ENCODE results near the gene ELAVL3.
A peak's percentile ranks its signal among the peaks of the same experiment; 100 is the strongest.

The ELAVL3 gene

DNA sequence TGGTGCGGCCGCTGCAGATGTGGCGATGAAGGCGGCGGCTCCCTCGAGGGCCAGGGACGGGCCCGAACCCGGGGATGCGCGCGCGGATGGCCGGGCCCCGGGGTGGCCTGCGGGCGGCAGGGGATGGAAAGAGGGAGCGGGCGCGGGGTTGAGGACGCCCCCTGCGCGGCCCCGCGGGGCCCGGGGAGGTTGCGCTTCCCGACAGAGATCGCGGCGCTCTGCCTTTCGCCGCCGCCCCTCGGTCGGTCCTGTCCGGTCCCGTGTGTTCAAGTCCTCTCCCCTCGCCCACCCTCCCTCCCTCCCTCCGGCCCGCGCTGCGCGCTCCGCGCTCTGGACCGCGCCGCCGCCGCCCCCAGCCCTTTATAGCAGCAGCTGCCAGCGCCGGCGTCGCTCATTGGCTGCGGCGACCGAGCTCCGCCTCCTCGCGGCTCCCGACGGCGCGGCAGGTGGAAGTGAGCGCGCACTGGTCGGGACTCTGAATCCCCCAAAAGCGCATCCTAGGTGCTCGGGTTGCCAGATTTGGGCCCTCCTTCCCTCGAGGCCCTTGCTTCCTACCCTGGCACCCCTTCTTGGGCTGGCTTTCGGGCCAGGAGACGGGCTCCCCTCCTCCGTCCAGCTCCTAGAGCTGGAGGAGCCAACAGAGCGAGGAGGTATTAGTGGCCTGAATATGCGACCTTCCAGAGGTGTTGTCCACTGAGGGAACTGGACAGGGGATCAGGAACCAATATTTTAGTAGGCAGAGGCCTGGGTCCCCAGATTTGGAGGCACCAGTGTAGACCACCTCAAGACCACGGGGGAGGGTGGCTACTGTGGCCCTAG, at the start of gene ELAVL3:
Gene ELAVL3, minus strand, starts transcription at position 332 of the 819 bp plus-strand sequence. CDS start 438 bp downstream, outside the sequence.
- DNase-seq: no peak

DNA sequence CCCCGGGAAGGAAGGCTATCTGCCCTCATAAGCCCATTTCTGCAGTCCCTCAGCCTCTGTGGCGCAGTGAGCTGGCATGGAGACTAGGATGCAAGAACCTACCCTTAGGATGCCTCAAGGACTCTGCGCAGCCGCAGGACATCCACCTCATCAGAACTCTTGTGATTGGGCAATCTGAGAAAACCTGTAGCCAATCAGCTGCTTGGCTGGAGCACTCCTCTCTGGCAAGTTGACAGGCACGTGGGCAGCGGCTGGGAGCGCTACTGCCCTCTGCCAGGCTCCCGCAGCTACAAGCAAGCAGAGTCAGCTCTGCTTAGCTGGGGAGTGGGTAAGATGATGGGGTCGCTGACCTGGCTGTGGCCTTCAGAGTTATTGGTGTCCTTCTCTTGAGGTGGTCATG, 49.6 kb upstream of the ELAVL3 start:
- DNase-seq: peak; percentile 77 to 80

DNA sequence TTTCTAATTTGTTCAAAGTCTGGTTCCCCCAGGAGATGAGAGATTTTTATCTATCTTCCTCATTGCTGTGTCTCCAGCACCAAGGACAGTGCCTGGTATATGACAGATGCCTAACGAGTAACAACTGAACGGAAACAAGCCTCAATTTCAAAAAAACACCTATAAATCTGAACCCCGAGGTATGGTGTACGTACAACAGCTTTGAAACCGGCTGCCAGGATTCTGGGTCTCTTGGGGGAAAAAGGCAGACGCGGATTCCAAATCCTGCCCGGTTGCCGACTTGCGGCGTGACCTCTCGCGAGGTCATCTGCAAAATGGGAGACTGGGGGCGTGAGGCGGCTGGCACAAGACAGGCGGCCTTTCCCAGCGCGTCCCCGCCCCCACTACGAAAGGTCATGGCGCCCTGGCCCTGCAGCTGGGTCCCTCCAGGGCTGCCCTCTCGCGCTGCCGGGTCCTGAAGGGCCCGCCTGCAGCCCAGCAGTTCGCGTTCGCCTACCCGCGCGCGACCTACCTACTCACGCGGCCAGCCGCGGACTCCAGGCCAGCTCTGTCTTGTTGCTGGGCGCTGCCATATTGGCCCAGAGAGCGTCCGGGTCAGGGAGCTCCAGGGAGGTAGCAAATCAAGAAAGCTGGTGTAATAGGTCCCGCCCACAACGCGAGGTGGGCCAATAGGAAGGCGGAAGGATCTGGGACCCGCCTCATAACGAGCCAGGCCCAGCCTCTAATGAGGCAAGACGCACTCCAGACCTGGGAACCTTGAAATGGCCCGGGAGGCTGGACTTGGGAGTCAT, 47.9 kb upstream of the ELAVL3 start, which contains the start of gene ECSIT:
Gene ECSIT, minus strand, starts transcription at position 584 of the 791 bp plus-strand sequence. CDS start 9,964 bp downstream, outside the sequence.
- peak; percentile 95 to 96 for DNase-seq

DNA sequence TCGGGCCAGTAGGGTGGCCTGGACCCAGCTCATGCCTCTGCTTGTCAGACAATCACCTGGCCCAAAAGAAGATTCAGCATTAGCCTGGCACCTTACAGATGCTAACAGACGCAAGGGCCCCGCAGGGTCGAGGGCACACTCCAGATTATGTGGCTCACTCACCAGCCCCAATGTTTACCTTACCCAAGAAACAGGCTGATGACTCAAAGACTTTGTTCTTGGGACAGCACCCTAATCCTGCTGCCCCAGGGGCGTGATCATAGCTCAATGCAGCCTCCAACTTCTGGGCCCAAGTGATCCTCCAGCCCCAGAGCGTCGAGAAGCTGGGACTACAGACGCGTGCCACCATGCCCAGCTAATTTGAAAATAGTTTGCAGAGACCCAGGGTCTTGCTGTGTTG, 38.3 kb upstream of the ELAVL3 start:
- no peak for DNase-seq

DNA sequence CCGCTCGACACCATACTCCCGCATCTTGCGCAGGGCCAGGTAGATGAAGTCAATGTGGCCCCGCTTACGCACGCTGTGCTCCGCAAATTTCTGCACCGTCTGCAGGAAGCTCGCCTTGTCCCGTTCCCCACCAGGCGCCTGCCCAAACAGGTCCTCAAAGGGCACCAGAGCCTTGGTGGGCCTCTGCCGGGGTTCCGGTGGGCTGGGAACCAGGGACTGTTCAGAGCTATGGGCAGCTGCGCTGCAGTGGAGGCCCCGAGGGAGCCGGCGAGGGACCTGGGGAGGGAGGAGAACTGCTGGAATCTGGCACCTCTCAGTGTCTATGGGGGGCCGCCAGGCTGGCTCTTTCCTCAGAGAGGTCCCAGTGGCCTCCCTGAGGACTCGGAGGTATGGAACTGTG, 33.1 kb upstream of the ELAVL3 start:
- DNase-seq: no peak

DNA sequence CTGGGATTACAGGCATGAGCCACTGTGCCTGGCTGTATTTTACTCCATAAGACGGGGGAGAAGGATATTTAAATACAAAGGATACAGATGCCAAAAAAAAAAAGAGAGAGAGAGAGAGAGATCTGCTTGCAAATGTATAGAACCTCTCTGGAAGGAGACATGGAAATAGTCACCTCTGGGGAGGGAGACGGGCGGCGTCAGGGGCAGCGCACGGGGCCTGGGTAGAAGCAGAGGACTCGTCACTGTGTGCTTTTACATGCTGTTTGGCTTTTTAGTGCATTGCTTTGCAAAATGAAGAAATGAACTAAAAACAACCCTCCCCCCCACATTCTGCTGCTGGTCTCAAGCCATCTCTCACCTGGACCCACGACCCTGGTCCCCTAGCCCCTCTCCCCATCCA, 29.6 kb upstream of the ELAVL3 start:
- no peak for DNase-seq

DNA sequence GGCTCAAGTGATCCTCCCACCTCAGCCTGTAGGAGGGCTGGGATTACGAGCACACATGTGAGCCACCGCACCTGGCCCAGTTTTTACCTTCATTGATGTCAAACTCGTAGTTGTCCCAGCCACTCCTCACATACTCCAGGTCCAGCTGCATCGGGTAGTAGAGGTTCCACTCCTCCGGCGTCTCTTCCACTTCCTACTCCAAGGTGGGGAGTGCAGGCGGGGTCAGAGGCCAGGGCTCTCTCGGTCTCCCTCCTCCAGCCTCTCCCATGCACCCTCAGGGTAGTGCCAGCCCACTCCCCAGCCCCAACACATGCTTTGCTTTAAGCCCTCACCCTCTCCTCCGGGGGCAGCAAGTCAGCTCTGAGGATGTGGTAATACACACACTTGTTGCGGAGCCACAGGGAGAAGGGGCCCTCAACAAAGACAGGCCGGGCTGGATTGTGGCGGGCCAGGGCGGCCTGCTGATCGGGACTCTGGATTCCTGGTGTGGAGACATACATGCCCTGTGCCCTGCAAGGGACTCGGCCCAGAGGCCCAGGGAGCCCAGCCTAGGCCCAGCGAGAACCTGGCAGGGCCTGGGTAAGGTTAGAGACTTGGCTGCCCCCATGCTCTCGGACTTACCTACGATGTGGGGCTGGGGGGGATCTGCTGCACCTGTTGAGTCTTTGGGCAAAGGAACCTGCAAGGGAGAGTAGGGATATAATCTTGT, 26.7 kb upstream of the ELAVL3 start:
- DNase-seq: no peak

DNA sequence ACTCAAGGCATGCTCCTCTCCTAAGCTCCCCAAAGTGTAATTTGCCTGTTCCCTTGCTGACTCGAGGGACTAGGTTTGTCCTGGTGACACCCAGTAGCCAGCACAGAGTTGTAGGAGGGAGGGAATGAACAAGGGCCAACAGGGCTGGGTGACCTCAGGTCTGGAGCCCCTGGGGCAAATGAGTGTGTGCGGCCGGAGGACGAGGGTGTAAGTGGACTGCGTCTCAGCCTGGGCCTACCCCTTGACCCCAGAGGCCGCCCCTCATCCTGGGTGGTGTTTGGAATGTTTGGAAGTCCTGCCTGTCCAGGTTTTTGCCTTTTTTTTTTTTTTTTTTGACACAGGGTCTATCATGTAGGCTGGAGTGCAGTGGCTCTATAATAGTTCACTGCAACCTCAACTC, 26.1 kb upstream of the ELAVL3 start:
- no peak for DNase-seq

DNA sequence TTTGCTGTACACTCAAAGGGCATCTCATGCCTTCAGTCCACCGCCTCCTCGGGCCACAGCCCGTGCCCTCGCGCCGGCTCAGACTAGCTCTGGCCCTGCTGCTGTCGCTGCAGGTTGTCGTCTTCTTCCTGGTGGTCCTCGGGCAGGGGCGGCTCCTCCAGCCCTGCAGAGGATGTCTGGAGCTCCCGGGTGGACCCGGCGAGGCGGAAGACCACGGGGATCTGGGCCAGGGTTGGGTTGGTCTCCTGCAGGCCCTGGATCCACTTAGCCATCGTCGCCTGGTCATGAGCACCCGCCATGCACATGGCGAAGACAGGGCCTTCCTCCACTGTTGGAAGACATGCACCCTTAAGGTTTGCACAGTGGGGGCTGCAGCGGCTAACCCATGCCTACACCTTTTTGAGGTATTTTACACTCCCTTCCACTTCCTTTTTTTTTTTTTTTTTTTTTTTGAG, 25.3 kb upstream of the ELAVL3 start:
- DNase-seq: no peak

DNA sequence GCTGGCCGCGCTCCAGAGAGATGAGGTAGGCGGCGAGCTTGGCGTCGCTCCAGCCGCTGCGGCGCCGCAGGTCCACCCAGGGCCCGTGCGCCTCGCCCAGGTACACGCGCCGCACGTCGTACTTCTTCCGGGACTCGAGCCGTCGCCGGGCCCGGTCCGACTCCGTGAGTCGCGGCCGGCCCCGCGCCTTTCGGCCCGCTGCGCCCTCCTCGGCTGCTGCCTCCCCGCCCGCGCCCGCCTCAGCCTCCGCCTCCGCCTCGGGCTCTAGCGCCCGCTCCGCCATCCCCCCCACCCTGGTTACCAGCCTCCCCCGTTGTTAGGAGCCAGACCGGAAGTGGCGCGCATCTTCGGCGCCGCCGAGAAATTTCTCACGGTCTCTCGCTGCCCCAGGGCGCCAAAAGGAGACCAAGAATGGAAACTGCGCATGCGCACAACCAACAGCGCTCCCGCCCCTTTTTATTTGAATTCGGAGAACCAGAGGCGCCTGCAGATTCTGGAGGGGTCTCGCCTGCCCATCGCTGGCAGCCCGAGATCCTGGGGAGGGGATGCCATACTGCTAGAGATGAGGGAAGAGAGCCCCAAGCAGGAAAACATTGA, 24.8 kb upstream of the ELAVL3 start, which contains the start of gene ZNF653:
Gene ZNF653, minus strand, starts transcription at position 336 of the 597 bp plus-strand sequence. Its CDS starts 53 bp downstream, at position 283.
- DNase-seq: peak; percentile 89 to 91

DNA sequence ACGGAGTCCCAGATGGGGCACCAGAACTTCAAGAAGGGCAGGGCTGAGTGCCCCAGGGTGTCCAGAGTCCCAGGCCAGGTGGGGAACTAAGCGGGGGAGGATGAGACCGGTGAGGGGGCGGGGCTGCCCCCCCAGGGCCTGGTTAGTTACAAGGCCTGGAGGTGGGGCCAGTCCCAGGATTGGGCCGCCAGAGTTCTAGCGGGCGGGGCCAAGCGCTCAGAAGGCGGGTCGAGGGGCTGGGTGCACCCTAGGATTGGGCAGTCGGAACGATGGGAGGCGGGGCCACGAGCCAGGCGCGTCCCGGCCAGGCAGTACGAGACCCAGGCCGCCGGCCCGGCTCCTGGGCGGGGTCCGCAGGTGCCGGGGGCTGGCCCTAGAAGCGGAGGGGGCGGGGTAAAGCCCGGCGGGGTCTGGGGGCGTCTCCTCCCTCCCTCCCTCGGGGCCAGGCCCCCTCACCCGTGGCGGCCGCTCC, 24.2 kb upstream of the ELAVL3 start:
- peak; percentile 89 to 90 for DNase-seq

DNA sequence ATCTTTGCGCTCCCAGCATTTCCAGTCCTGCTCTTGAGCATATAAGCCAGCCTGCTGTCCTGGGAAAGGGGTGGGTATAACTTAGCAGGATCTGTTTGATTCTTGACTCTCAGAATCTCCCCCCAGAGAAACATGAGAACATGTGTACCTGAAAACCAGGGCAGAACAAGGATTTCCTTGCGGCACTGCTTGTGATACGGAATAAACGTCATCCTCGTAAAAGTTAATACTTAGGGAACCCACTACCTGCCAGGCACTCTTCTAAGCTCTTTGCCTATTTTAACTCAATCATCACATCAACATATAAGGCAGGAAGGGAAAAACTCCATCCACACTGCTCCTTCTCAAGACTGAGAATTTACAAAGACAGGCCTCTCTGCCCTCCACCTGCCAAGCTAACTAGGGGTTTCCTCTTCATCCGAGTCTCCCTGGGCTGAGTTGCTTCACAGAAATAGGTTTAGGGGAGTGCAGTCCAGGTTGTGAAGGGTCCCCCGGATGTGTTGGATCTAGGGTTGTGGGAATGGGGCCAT, 23.7 kb upstream of the ELAVL3 start:
- no peak for DNase-seq

DNA sequence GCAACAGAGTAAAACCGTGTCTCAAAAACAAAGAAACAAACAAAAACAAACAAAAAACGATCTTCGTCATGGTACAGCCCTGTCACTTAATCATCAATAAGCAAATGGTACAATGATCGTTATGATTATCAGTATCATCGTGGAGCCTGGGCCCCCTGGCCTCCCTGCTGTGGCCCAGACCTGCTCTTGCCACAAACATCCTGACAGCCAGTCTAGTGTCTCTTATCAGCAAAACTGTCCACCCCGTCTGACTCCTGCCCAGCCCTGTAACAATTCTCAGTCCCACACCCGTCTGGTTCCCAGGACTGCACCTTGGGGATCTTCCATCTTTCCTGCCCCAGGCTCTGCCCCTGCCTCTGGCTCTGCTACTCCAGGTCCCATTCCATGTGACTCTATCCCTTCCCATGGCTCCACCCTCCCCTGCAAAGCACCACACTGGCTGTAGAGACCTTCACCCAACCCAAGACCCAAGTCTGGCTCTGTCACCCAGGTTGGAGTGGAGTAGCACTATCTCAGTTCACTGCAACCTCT, 19.1 kb upstream of the ELAVL3 start:
- no peak for DNase-seq

DNA sequence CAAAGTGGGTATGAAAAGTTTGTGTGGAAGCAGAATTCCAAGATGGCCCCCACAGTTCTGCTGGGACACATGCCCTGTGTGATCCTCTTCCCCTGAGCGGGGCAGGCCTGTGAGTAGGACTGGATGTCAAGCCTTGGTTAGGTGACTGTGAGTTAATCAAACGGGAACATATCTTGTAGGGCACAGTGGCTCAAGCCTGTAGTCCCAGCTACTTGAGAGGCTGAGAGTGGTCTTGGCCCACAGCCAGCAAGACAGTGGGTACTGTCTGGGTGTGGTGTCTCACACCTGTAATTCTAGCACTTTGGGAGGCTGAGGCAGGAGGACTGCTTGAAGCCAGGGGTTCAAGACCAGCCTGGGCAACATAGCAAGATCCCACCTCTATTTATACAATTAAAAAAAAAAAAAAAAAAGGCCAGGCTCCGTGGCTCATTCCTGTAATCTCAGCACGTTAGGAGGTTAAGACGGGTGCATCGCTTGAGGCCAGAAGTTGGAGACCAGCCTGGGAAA, 18.4 kb upstream of the ELAVL3 start:
- DNase-seq: no peak

DNA sequence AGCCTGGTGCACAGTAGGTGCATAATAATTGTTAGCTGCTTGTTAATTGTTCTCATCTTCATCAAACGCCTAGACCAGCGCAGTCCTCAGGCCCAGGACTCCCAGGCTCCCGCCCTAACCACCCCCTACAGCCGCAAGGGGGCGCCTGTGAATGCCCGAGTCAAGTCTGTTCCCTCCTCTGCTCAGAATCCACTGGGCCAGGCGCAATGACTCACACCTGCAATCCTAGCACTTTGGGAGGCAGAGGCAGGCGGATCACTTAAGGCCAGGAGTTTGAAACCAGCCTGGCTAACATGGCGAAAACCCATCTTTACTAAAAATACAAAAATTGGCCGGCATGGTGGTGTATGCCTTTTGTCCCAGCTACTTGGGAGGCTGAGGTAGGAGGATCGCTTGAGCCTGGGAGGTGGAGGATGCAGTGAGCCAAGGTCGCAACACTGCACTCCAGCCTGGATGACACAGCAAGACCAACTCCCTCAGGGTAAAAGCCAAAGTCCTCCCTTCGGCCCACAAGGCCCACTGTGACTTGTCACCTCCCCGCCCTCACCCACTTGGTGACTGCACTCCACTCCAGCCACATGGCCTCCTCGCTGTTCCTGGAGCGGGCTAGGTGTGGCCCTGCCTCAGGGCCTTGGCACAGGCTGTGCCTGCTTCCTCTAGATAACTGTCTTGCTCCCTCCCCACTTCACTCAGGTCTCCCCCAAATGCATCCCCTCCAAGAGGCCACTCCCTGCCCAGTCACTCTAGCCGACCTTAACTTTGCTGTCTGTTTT, 15.7 kb upstream of the ELAVL3 start:
- peak; percentile 62 to 78 for DNase-seq

DNA sequence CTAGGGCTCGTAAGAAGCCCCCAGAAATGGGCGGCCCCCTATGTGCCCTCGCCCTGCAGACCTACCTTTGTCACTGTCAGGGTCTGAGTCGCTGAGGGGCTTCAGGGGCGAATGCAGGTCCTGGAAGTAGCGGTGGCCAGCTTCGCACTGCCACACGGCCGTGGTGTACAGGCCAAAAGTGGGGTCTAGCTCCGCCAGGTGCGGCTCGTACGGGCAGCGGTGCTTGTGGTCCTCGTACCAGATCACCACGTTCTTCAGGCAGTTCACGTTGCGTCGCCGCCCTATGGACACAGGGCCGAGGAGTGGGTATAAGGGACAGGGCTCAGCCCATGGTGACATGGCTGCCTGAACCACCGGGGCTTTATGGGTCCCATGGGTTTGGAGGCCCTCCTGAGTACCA, 15.0 kb upstream of the ELAVL3 start:
- no peak for DNase-seq

DNA sequence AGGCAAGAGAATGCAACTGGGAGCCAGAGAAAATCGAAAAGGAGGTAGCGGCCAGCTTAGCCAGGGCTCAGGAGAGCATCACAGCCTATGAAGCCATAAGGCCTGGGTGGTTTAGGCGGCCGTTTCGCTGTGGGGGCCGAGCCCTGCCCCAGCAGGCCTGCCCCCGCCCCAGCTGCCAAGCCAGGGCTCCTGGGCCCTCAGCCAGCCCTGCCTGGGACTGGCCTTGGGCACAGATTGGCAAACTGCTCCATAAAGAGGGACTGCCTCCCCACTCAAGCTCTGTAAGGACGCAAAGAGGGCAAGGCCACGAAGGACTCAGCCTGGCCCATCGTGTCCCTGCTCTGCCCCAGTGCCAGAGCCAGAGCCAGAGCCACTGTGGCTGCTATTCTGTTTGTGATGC, 14.6 kb upstream of the ELAVL3 start:
- DNase-seq: no peak

DNA sequence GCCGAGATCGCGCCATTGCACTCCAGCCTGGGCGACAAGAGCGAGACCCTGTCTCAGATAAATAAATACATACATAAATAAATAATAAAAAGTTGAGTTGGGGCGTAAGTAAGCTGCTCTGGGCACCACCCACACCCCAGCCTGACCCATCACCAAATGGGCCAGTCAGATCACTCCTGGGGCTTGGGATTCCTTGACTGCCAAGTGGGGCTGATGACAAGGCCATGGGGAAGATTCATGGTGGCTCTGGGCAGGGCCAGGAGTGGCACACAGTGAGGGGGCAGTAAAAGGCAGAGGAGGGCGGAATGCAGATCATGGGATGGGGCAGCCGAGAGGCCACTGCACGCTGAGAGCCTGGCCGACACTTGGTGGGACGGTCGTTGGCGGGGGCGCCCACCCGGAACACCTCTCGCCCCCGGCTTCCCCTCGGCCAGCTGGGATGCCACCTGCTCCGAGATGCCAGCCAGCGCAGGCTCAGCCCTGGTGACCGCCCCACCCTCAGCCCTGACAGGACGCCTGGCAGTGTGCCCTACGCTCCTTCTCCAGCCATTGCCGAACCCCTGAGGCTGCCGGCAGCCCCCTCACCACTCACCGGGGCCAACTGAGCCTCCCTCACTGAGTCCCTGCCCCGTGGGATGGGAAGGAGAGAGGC, 13.9 kb upstream of the ELAVL3 start:
- DNase-seq: no peak

DNA sequence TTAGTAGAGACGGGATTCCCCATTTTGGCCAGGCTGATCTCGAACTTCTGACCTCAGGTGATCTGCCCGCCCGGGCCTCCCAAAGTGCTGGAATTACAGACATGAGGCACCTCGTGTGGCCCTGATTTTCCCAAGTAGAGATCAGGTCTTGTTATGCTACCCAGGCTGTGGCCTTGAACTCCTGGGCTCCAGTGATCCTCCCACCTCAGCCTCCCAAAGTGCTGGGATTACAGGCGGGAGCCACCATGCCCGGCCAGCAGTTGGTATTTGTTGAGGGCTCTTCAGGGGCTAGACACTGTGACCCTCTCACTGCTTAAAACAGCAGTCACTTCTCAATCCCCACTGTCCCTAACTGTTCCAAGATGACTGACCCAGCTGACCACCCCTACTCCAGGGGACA, 8.5 kb upstream of the ELAVL3 start:
- no peak for DNase-seq

Data from Kasumi-1 (cell line).